SU-DHL-6 (cell line): Measurements from ENCODE around the gene SRSF4.

ENCODE experiments used
- H2AFZ ChIP-seq: fragments of 200-600 bp; sonication (generic); 2 replicates; pipeline ENCODE4 v1.6.1; 2014; ENCODE audit warnings: low read depth, mild to moderate bottlenecking, moderate library complexity, mixed read lengths, antibody characterized with exemption, low read length; ENCODE audit not compliant: severe bottlenecking
- H3F3A ChIP-seq: fragments of 200-600 bp; shearing (Covaris generic); 2 replicates; pipeline ENCODE4 v1.6.0; 2016; ENCODE audit warnings: antibody characterized with exemption, mild to moderate bottlenecking; ENCODE audit not compliant: insufficient read depth
- H3K27ac ChIP-seq: fragments of 200-600 bp; sonication (generic); 2 replicates; pipeline ENCODE4 v1.5.1; 2016; ENCODE audit warnings: low read depth, mild to moderate bottlenecking, low read length, moderate library complexity, mixed read lengths
- H3K27me3 ChIP-seq: fragments of 200-600 bp; sonication (generic), shearing (Covaris generic); 2 replicates; pipeline ENCODE4 v1.6.0; 2014; ENCODE audit warnings: mild to moderate bottlenecking, low read length
- H3K36me3 ChIP-seq: fragments of 200-600 bp; sonication (generic); 2 replicates; pipeline ENCODE4 v1.6.1; 2014; ENCODE audit warnings: mild to moderate bottlenecking, low read length, mixed read lengths
- H3K4me2 ChIP-seq: fragments of 300-600, 200-600 bp; shearing (Covaris generic), sonication (generic); 2 replicates; pipeline ENCODE4 v1.6.0; 2014; ENCODE audit warnings: low read length, low read depth, mild to moderate bottlenecking; ENCODE audit not compliant: poor library complexity, severe bottlenecking
- H3K4me3 ChIP-seq: fragments of 200-600 bp; sonication (generic); 2 replicates; pipeline ENCODE4 v1.5.1; 2014; ENCODE audit warnings: antibody characterized with exemption, low read length, mild to moderate bottlenecking, mixed read lengths; ENCODE audit not compliant: insufficient read depth, poor library complexity, severe bottlenecking
- H3K79me2 ChIP-seq: fragments of 200-600 bp; sonication (generic); 2 replicates; pipeline ENCODE4 v1.6.1; 2014; ENCODE audit warnings: mild to moderate bottlenecking, low read length, moderate library complexity; ENCODE audit not compliant: insufficient read depth
- H3K9ac ChIP-seq: fragments of 200-600 bp; sonication (generic); 2 replicates; pipeline ENCODE4 v1.7.0; 2014; ENCODE audit warnings: mild to moderate bottlenecking, low read length
- H3K9me2 ChIP-seq: fragments of 200-600 bp; sonication (generic); replicated peaks from 2 replicates; pipeline ENCODE4 v1.6.1; 2014; ENCODE audit warnings: low read length; ENCODE audit not compliant: insufficient read depth
- H3K9me3 ChIP-seq: fragments of 200-600 bp; sonication (generic); 2 replicates; pipeline ENCODE4 v1.6.1; 2014; ENCODE audit warnings: low read length, mixed read lengths; ENCODE audit not compliant: insufficient read depth
- H4K20me1 ChIP-seq: fragments of 200-600 bp; sonication (generic); 2 replicates; pipeline ENCODE4 v1.6.1; 2014; ENCODE audit warnings: low read depth, mild to moderate bottlenecking, antibody characterized with exemption, low read length, moderate library complexity, mixed read lengths
- EZH2phosphoT487 ChIP-seq: fragments of 200-600 bp; sonication (generic), shearing (Covaris generic); conservative IDR thresholded peaks from 2 replicates; pipeline ENCODE4 v1.6.1; 2018; ENCODE audit warnings: mild to moderate bottlenecking, antibody characterized with exemption, low read length, moderate library complexity, mixed read lengths
- TF ChIP-seq, protein P1 (sequence below): fragments of 200-600 bp; sonication (generic); IDR thresholded peaks from one replicate; pipeline ENCODE4 v1.5.1; 2017; ENCODE audit warnings: antibody characterized with exemption, mild to moderate bottlenecking, low read length, moderate library complexity; ENCODE audit not compliant: insufficient read depth, poor library complexity, severe bottlenecking

Gene SRSF4

DNA sequence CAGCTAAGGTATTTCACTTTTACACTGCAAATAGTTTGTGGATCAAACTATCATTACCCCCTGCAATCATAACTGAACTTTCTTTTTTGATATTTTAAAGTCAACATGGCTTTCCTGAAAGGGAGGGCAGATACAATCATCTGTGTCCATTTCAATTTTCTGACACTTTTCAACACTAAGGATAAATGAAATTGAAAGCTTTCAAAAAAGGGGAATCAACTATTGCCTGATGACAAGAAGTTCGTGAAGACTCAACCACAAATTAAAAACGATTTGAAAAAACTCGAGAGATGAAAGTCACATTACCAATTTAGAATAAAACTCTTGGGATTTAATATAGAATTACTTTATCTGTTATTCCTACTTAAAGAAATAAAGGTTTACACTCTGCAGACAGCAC, 11.7 kb downstream of the SRSF4 start:
- peaks cover 100% of the 10 kb centered on the region for H3K79me2 ChIP-seq
- H4K20me1 ChIP-seq: peaks cover 50% of the 10 kb centered on the region

DNA sequence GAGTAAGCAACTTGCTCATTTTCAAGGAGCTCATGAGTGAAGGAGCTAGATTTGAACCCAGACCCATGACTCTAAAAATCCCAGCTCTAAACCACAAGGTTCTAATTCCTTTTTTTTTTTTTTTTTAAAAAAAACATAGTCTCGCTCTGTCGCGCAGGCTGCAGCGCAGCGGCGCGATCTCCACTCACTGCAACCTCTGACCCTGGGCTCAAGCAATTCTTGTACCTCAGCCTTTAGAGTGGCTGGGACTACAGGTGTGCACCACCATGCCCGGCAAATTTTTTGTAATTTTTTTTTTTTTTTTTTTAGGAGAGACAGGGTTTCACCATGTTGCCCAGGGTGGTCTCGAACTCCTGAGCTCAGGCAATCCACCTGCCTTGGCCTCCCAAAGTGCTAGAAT, 13.8 kb downstream of the SRSF4 start:
- peaks cover 9% of the 10 kb centered on the region; the same call in 1 of the 2 replicates for H3F3A ChIP-seq
- H3K27me3 ChIP-seq: no peaks in the 10 kb centered on the region
- no peak overlapping the region for H3K9ac ChIP-seq
- TF ChIP-seq, protein P1, sequence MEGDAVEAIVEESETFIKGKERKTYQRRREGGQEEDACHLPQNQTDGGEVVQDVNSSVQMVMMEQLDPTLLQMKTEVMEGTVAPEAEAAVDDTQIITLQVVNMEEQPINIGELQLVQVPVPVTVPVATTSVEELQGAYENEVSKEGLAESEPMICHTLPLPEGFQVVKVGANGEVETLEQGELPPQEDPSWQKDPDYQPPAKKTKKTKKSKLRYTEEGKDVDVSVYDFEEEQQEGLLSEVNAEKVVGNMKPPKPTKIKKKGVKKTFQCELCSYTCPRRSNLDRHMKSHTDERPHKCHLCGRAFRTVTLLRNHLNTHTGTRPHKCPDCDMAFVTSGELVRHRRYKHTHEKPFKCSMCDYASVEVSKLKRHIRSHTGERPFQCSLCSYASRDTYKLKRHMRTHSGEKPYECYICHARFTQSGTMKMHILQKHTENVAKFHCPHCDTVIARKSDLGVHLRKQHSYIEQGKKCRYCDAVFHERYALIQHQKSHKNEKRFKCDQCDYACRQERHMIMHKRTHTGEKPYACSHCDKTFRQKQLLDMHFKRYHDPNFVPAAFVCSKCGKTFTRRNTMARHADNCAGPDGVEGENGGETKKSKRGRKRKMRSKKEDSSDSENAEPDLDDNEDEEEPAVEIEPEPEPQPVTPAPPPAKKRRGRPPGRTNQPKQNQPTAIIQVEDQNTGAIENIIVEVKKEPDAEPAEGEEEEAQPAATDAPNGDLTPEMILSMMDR: no peak
- TF ChIP-seq EZH2phosphoT487: no peak
- peaks cover 100% of the 10 kb centered on the region for H3K79me2 ChIP-seq
- peaks cover 56% of the 10 kb centered on the region for H4K20me1 ChIP-seq
- no peaks in the 10 kb centered on the region for H3K9me3 ChIP-seq
- H3K4me2 ChIP-seq: no peak overlapping the region
- no peak overlapping the region for H2AFZ ChIP-seq
- no peaks in the 10 kb centered on the region for H3K9me2 ChIP-seq
- no peak overlapping the region for H3K4me3 ChIP-seq
- no peak overlapping the region for H3K27ac ChIP-seq
- peaks cover 35% of the 10 kb centered on the region for H3K36me3 ChIP-seq

More for the DNA sequence above, 11.7 kb downstream of the SRSF4 start:
- no peak overlapping the region for H3K27ac ChIP-seq
- H3F3A ChIP-seq: peaks cover 6% of the 10 kb centered on the region; the same call in 1 of the 2 replicates
- no peaks in the 10 kb centered on the region for H3K9me2 ChIP-seq
- H3K27me3 ChIP-seq: no peaks in the 10 kb centered on the region
- H3K4me3 ChIP-seq: no peak overlapping the region
- H3K4me2 ChIP-seq: no peak overlapping the region
- H2AFZ ChIP-seq: no peak overlapping the region
- H3K9ac ChIP-seq: no peak overlapping the region
- peaks cover 34% of the 10 kb centered on the region for H3K36me3 ChIP-seq
- no peaks in the 10 kb centered on the region for H3K9me3 ChIP-seq
- TF ChIP-seq, protein P1: no peak
- TF ChIP-seq EZH2phosphoT487: no peak

DNA sequence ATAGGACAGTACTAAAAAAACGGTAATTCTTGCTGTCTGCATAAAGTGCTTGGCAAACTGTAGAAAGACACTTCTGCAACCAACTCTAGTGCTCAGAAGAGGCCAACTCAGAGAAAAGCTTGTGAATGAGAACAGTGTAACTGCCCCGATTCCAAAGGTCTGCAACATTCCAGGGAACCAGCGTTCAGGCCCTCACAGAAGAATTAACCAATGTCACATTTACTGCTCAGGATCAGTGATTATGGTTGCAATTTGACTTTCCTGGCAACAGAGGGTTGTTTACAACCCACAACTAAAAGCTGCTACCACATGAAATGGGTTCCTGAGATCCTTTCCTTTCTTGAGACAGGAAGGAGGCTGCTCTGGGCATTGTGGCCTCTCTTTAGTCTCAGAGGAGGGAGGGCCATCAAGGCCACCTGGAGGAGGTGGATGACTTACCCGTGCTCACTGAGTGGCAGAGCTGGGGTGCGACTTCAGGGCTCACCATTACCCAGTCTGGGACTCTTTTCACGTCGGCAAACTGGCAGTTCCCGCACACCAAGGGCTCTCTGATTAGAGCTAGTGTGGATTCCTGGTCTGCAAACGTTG, 15.3 kb downstream of the SRSF4 start:
- no peaks in the 10 kb centered on the region for H3K27me3 ChIP-seq
- H4K20me1 ChIP-seq: peaks cover 47% of the 10 kb centered on the region

More for the DNA sequence above, 15.3 kb downstream of the SRSF4 start:
- Histone ChIP-seq H3K9me2 (no peaks in the 10 kb centered on the region), H3K36me3 (peaks cover 35% of the 10 kb centered on the region), H3K9me3 (no peaks in the 10 kb centered on the region), H3K9ac (no peak overlapping the region), H3K4me3 (no peak overlapping the region), H3F3A (peaks cover 9% of the 10 kb centered on the region; the same call in 1 of the 2 replicates), H3K4me2 (no peak overlapping the region), H2AFZ (no peak overlapping the region), H3K79me2 (peaks cover 100% of the 10 kb centered on the region), H3K27ac (no peak overlapping the region)
- TF ChIP-seq, protein P1: no peak
- TF ChIP-seq EZH2phosphoT487: no peak
